ENCODE results near the gene TRAPPC5. TPM values are rescaled to one million over a fixed set of nuclear protein-coding genes. Genes with fewer than 3 reads are reported as not detected.

Gene TRAPPC5
- total RNA-seq, 1 experiment from 2014 or later: 105 TPM

DNA sequence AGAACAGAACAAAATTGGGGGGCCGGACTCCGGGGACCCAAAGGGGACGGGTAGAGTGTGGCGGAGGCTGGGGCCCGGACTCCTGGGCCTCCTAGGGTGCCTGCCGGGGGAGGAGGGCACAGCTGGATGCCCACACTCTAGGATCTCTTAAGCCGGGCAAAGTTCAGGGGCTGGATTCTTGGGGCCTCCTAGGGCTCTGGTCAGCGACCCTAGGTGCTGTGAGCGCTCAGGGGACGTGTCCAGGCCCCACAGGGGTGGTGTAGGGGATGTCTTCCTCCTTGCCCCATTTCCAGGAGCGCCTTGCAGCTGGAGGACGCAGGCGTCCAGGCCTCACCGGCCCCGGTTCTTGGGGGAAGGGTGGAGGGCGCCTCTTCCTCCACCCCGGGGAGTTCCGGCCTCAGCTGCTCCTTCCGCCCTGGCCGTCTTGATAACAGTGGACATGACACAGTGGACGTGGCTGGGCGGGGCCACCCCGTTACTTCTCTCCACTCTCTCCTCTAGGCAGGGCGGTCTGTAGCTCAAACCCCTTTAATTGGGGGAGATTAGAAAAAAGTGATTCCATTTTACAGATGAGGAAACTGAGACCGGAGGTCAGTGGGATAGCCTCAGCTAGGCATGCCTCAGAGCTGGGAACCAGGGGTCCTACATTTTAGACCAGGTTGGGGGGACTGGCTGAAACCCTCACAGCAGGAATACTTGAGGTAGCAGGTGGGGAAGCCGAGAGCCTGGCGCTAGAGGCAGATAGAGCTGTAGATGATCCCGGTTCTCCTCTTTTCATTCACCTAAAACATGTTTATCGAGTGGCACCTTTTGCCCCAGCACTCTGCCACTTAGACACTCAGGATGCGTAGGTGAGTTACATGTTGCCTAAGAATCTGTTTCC lies 43.0 kb upstream of the TRAPPC5 start:
- ChIA-PET POLR2A (ENCODE audit: low non-redundant PET) (no interaction called here), CTCF (no interaction called here)
- no TSS peak for BruUV-seq (replicated peaks)
- Histone ChIP-seq H3K36me3 (ENCODE audit: insufficient read depth, low read length, poor library complexity, severe bottlenecking) (no peaks in the 10 kb centered on the region), H3K27ac (ENCODE audit: low read depth, low read length, poor library complexity, severe bottlenecking) (peak overlapping the region; percentile 67), H3K27me3 (replicated peaks; ENCODE audit: insufficient read depth, low read depth, low read length, poor library complexity) (no peaks in the 10 kb centered on the region), H3K4me3 (ENCODE audit: low read depth, low read length, poor library complexity, severe bottlenecking) (peak overlapping the region; percentile 79), H3K4me1 (ENCODE audit: insufficient read depth, low read length, poor library complexity, severe bottlenecking) (peaks cover 9% of the 10 kb centered on the region), H3K9me3 (ENCODE audit: low read depth, low read length, poor library complexity, severe bottlenecking) (no peaks in the 10 kb centered on the region)
- TF ChIP-seq EZH2 (IDR thresholded peaks at IDR 0.05; ENCODE audit: borderline replicate concordance, low read depth, low read length, poor library complexity, severe bottlenecking) (no peak), CTCF (conservative IDR thresholded peaks at IDR 0.05; ENCODE audit: low read depth, low read length) (no peak)
- no peak for DNase-seq (ENCODE audit: low spot score)
- intact Hi-C loops (cut with micrococcal nuclease; ENCODE audit: unreplicated experiment): no loop called here

DNA sequence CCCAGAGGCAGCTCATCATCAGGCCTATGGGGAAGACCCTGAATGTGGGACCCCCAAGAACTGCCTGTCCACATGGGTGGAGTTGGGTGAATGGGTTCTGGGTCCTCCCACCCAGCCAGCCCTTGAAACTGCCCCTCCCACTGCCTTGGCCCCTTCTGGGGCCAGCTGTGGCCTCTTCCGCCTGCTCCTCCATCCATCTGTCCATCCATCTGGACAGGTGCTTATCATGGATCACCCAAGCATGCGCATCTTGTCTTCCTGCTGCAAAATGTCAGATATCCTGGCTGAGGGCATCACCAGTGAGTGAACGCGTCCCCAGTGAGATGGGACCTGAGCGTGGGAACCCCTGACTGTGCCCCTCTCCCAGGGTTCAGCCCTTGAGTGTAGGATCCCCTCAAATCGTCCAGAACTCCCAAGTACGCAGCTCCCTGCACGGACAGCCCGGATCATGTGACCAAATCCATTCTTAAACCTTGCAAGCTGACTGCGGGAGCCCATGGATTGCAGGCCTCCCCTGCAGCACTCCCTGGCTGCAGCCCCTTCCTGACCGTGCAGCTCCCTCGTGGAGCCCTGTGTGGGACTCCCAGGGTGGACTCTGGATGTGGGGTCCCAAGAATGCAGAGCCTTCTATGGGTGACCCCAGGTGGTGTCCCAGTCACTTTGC lies 41.7 kb upstream of the TRAPPC5 start:
- Histone ChIP-seq H3K36me3 (ENCODE audit: insufficient read depth, low read length, poor library complexity, severe bottlenecking) (no peaks in the 10 kb centered on the region), H3K9me3 (ENCODE audit: low read depth, low read length, poor library complexity, severe bottlenecking) (no peaks in the 10 kb centered on the region), H3K27ac (ENCODE audit: low read depth, low read length, poor library complexity, severe bottlenecking) (no peak overlapping the region), H3K4me1 (ENCODE audit: insufficient read depth, low read length, poor library complexity, severe bottlenecking) (peaks cover 9% of the 10 kb centered on the region), H3K27me3 (replicated peaks; ENCODE audit: insufficient read depth, low read depth, low read length, poor library complexity) (no peaks in the 10 kb centered on the region), H3K4me3 (ENCODE audit: low read depth, low read length, poor library complexity, severe bottlenecking) (no peak overlapping the region)
- no TSS peak for BruUV-seq (replicated peaks)
- DNase-seq (ENCODE audit: low spot score): no peak
- intact Hi-C loops (cut with micrococcal nuclease; ENCODE audit: unreplicated experiment): no loop called here
- POLR2A ChIA-PET (ENCODE audit: low non-redundant PET): no interaction called here
- CTCF ChIA-PET: no interaction called here
- TF ChIP-seq EZH2 (IDR thresholded peaks at IDR 0.05; ENCODE audit: borderline replicate concordance, low read depth, low read length, poor library complexity, severe bottlenecking): no peak
- no peak for TF ChIP-seq CTCF (conservative IDR thresholded peaks at IDR 0.05; ENCODE audit: low read depth, low read length)

DNA sequence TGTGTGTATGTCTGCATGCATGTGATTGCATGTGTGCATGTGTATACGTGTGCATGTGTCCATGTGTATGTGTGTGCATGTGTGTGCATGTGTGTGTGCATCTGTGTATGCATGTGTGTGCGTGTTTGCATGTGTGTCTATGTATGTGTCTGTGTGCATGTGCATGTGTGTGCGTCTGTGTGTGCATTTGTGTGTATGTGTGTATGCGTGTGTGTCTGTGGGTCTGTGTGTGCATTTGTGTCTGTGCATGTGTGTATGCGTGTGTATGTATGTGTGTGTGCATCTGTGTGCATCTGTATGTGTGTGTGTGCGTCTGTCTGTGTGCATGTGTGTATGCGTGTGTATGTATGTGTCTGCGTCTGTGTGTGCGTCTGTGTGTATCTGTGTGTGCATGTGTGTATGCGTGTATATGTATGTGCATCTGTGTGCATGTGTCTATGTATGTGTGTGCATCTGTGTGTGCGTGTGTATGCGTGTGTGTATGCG lies 40.7 kb upstream of the TRAPPC5 start:
- Histone ChIP-seq H3K36me3 (ENCODE audit: insufficient read depth, low read length, poor library complexity, severe bottlenecking) (no peaks in the 10 kb centered on the region), H3K9me3 (ENCODE audit: low read depth, low read length, poor library complexity, severe bottlenecking) (no peaks in the 10 kb centered on the region), H3K27me3 (replicated peaks; ENCODE audit: insufficient read depth, low read depth, low read length, poor library complexity) (no peaks in the 10 kb centered on the region), H3K4me1 (ENCODE audit: insufficient read depth, low read length, poor library complexity, severe bottlenecking) (peaks cover 9% of the 10 kb centered on the region), H3K4me3 (ENCODE audit: low read depth, low read length, poor library complexity, severe bottlenecking) (no peak overlapping the region), H3K27ac (ENCODE audit: low read depth, low read length, poor library complexity, severe bottlenecking) (no peak overlapping the region)
- ChIA-PET CTCF (no interaction called here), POLR2A (ENCODE audit: low non-redundant PET) (no interaction called here)
- no peak for TF ChIP-seq EZH2 (IDR thresholded peaks at IDR 0.05; ENCODE audit: borderline replicate concordance, low read depth, low read length, poor library complexity, severe bottlenecking)
- TF ChIP-seq CTCF (conservative IDR thresholded peaks at IDR 0.05; ENCODE audit: low read depth, low read length): no peak
- no TSS peak for BruUV-seq (replicated peaks)
- intact Hi-C loops (cut with micrococcal nuclease; ENCODE audit: unreplicated experiment): no loop called here
- no peak for DNase-seq (ENCODE audit: low spot score)

All from A673 (cell line).